K562 (cell line): ENCODE measurements around the gene PIGB. TPM values are rescaled to one million over a fixed set of nuclear protein-coding genes. Genes with fewer than 3 reads are reported as not detected.
"Not testable (repeated sequence)": the region's sequence is repeated elsewhere in the genome, so short reads cannot be mapped to it uniquely, and the experiment has no call there.

Experiments
- ATAC-seq: fragments of 200-7000 bp; cut with Tn5 transposase; 3 replicates; pipeline ENCODE4 v1.9.1; 2020; ENCODE audit warnings: moderate library complexity
- BruUV-seq: library from RNA; stranded (reverse); fragments of 400-500 nt; replicated peaks from 2 replicates; lab custom pipeline; 2021; lab: Mats Ljungman, UMichigan
- CTCF ChIA-PET: fragments of 300-600 bp; formaldehyde crosslinking; extraction: SDS; loops from one replicate; lab custom pipeline; 2021; ENCODE audit warnings: low intra/inter-chr PET ratio; lab: Yijun Ruan, JAX
- POLR2A ChIA-PET: fragments of 300-600, 350-650 bp; sonication (Branson Sonifier 250); formaldehyde crosslinking; extraction: SDS; loops from one replicate; lab custom pipeline; 2021; ENCODE audit warnings: antibody characterized with exemption, inconsistent platforms; lab: Yijun Ruan, JAX
- DNase-seq, 4 experiments: peaks; one replicate each; pipeline versions ENCODE4 v3.0.0 to v3.0.0-alpha.2; 2011 to 2018; ENCODE audit warnings: low spot score in 3 of 4, mixed read lengths in 3 of 4; ENCODE audit errors: extremely low read depth in 1 of 4
- FAIRE-seq: peaks from 2 replicates; lab custom pipeline; 2011; peaks lifted over from hg19 to GRCh38; lab: Jason Lieb, UNC
- H2AFZ ChIP-seq: 2 replicates; pipeline ENCODE4 v1.6.0; 2011; ENCODE audit warnings: low read depth, low read length, control low read depth, inconsistent platforms
- H3K27ac ChIP-seq: fragments of 200-600 bp; 3 replicates; pipeline ENCODE4 v1.8.0; 2011; ENCODE audit warnings: low read depth, mild to moderate bottlenecking, control low read depth, inconsistent platforms, low read length, moderate library complexity, mixed read lengths; ENCODE audit errors: extremely low read depth
- H3K27me3 ChIP-seq, 2 experiments: fragments of 300-600 bp in 1 of 2; 2 replicates in 1 of 2; 3 replicates in 1 of 2; pipeline versions ENCODE4 v1.6.0 to v1.8.0; 2011; ENCODE audit warnings: inconsistent platforms in 2 of 2, low read length in 2 of 2, mild to moderate bottlenecking in 1 of 2, mixed read lengths in 1 of 2, moderate library complexity in 1 of 2; ENCODE audit not compliant: control insufficient read depth in 2 of 2, insufficient read depth in 2 of 2
- H3K36me3 ChIP-seq: fragments of 300-600 bp; 3 replicates; pipeline ENCODE4 v1.8.0; 2011; ENCODE audit warnings: mild to moderate bottlenecking, low read length, inconsistent platforms; ENCODE audit not compliant: control insufficient read depth, insufficient read depth
- H3K4me1 ChIP-seq, 2 experiments: fragments of 200-600 bp in 1 of 2; replicated peaks in 1 of 2; 2 replicates in 1 of 2; 3 replicates in 1 of 2; pipeline versions ENCODE4 v1.5.1 to v1.8.0; 2011; ENCODE audit warnings: inconsistent platforms in 2 of 2, low read length in 2 of 2, mild to moderate bottlenecking in 1 of 2, mixed read lengths in 1 of 2, moderate library complexity in 1 of 2; ENCODE audit not compliant: control insufficient read depth in 2 of 2, insufficient read depth in 2 of 2
- H3K4me2 ChIP-seq: 2 replicates; pipeline ENCODE4 v1.6.1; 2011; ENCODE audit warnings: low read length, control low read depth, inconsistent platforms, mixed read lengths; ENCODE audit not compliant: insufficient read depth
- H3K4me3 ChIP-seq: fragments of 200-600 bp; sonication (generic), shearing (Covaris generic); 2 replicates; pipeline ENCODE4 v1.5.1; 2016; ENCODE audit warnings: control low read depth, inconsistent platforms
- H3K79me2 ChIP-seq: fragments of 200-600 bp; 3 replicates; pipeline ENCODE4 v1.8.0; 2011; ENCODE audit warnings: low read length, inconsistent platforms; ENCODE audit not compliant: control insufficient read depth, insufficient read depth
- H3K9ac ChIP-seq, 2 experiments: 2 replicates each; pipeline versions ENCODE4 v1.6.0 to v1.6.1; 2011; ENCODE audit warnings: low read depth in 2 of 2, low read length in 2 of 2, control low read depth in 1 of 2, inconsistent platforms in 1 of 2, mild to moderate bottlenecking in 1 of 2, mixed read lengths in 1 of 2; ENCODE audit not compliant: insufficient read depth in 1 of 2
- H3K9me1 ChIP-seq: one replicate; pipeline ENCODE4 v1.6.0; 2011; ENCODE audit warnings: inconsistent platforms, mild to moderate bottlenecking, low read length, moderate library complexity; ENCODE audit not compliant: control insufficient read depth, insufficient read depth
- H3K9me3 ChIP-seq: replicated peaks from 2 replicates; pipeline ENCODE4 v1.5.1; 2011; ENCODE audit warnings: low read depth, low read length, inconsistent platforms; ENCODE audit not compliant: control insufficient read depth, insufficient read depth
- H4K20me1 ChIP-seq: replicated peaks from 2 replicates; pipeline ENCODE4 v1.6.1; 2011; ENCODE audit warnings: low read length, inconsistent platforms, mixed read lengths; ENCODE audit not compliant: control insufficient read depth, insufficient read depth
- BCOR ChIP-seq: fragments of 450-650 bp; IDR thresholded peaks from 2 replicates; pipeline ENCODE4 v1.6.1; 2016
- EGR1 ChIP-seq: fragments of 450-650 bp; conservative IDR thresholded peaks from 2 replicates; pipeline ENCODE4 v1.6.1; 2017; ENCODE audit warnings: mild to moderate bottlenecking
- JUND ChIP-seq, 2 experiments: IDR thresholded peaks; 2 replicates in 1 of 2; 3 replicates in 1 of 2; pipeline ENCODE4 v1.6.1; 2011; ENCODE audit warnings: borderline replicate concordance in 2 of 2, low read depth in 2 of 2, low read length in 2 of 2, improper control_type of control experiment in 1 of 2, missing biosample characterization in 1 of 2, missing genetic modification characterization in 1 of 2, missing genetic modification reagents in 1 of 2
- RBFOX2 ChIP-seq: fragments of 200-400 bp; formaldehyde crosslinking; IDR thresholded peaks from 2 replicates; pipeline ENCODE4 v1.6.1; 2017; ENCODE audit warnings: low read depth, mild to moderate bottlenecking, low read length, moderate library complexity
- ZNF384 ChIP-seq: IDR thresholded peaks from 2 replicates; pipeline ENCODE4 v1.6.1; 2012; ENCODE audit warnings: low read depth, low read length, improper control_type of control experiment
- WGBS: fragments of 100-300 bp; shearing (Covaris generic); methylation state at CpG from one replicate; pipeline ENCODE4 v1.1.6; 2016; ENCODE audit warnings: low coverage, mixed read lengths; ENCODE audit not compliant: insufficient coverage; ENCODE audit errors: missing lambda C conversion rate; 5-methylcytosine and 5-hydroxymethylcytosine counted together
- in situ Hi-C: fragments of 300-500 bp; cut with MboI; formaldehyde crosslinking; loops from 4 replicates; pipeline ENCODE4 v1.15.0; 2018; ENCODE audit warnings: inconsistent platforms, mixed read lengths
- intact Hi-C: fragments of 100-400 bp; cut with micrococcal nuclease; formaldehyde crosslinking; loops from 2 replicates; pipeline ENCODE4 v1.14.2; 2022
- polyA plus RNA-seq, 8 experiments: library from polyadenylated mRNA; depleted of rRNA in 4 of 8; stranded (reverse) in 5 of 8; unstranded in 3 of 8; fragments of >200 nt; fragmentation: Nextera tagmentation in 2 of 8; fragmentation: Illumina TruSeq in 1 of 8; extraction: Ambion mirVana in 2 of 8; extraction: Trizol in 1 of 8; gene quantifications; 2 replicates each; pipeline versions ENCODE4 v1.2.1 to v1.2.3, GENCODE V29; 2011 to 2014; ENCODE audit warnings: inconsistent platforms in 1 of 8, missing spikeins in 1 of 8
- total RNA-seq, 7 experiments: library from RNA; depleted of rRNA in 6 of 7; stranded (reverse); fragments of >200 nt in 6 of 7; fragmentation: Illumina TruSeq in 2 of 7; extraction: Trizol in 2 of 7; gene quantifications; 2 replicates each; pipeline versions ENCODE4 v1.2.1 to v1.2.3, GENCODE V29; 2011 to 2021; ENCODE audit warnings: low replicate concordance in 1 of 7

The PIGB gene
- total and polyA plus RNA-seq, 9 of the 15 experiments (the other 6 are each of a cell fraction or from before 2014, with no cell fraction given), result 9.9 to 32.3 (median 18.2) TPM

- in situ Hi-C loops; POLR2A ChIA-PET; FAIRE-seq; H3K9ac ChIP-seq; DNase-seq; CTCF ChIA-PET; intact Hi-C loops; BruUV-seq; H2AFZ ChIP-seq; H3K36me3 ChIP-seq; H4K20me1 ChIP-seq; H3K4me2 ChIP-seq; H3K9me1 ChIP-seq; H3K27me3 ChIP-seq; H3K4me3 ChIP-seq; H3K9me3 ChIP-seq; H3K27ac ChIP-seq; ATAC-seq; TF ChIP-seq JUND (tag; IDR thresholded peaks at IDR 0.05; ENCODE audit: borderline replicate concordance, low read depth, low read length): not testable (repeated sequence)
- TF ChIP-seq JUND (IDR thresholded peaks at IDR 0.05; ENCODE audit: borderline replicate concordance, low read depth, low read length), result 0 out of 2 replicates have a peak, but pooled peaks have one; percentile 3
- TF ChIP-seq ZNF384, result peak; percentile 65
- peak; percentile 66 for TF ChIP-seq EGR1
- TF ChIP-seq RBFOX2, result peak; percentile 48
- 0 out of 2 replicates have a peak, but pooled peaks have one; percentile 42 for TF ChIP-seq BCOR
- WGBS, result 61% methylated on average over 2 of the region's 8 CpGs
- Histone ChIP-seq H3K4me1 (peaks cover 21 to 47% of the 10 kb centered on the region in 2 experiments), H3K79me2 (peaks cover 98% of the 10 kb centered on the region)
Measured at GRCh38 chr15:55400050-55400449, 81.0 kb downstream of the PIGB start.
